GM10248 (cell line): ENCODE results near the gene ADCYAP1R1.

Source experiments
- CTCF ChIA-PET: fragments of 300-600 bp; sonication (Branson Sonifier 250); formaldehyde crosslinking; extraction: SDS; loops from one replicate; lab custom pipeline; 2021; ENCODE audit warnings: antibody characterized with exemption; lab: Yijun Ruan, JAX
- POLR2A ChIA-PET: fragments of 350-650 bp; sonication (Branson Sonifier 250); formaldehyde crosslinking; extraction: SDS; loops from one replicate; lab custom pipeline; 2020; ENCODE audit warnings: antibody characterized with exemption; lab: Yijun Ruan, JAX
- DNase-seq: peaks from one replicate; pipeline ENCODE4 v3.0.0; 2012; ENCODE audit errors: extremely low spot score
- CTCF ChIP-seq: IDR thresholded peaks from 2 replicates; pipeline ENCODE4 v1.5.1; 2012; ENCODE audit warnings: mild to moderate bottlenecking, low read depth; ENCODE audit errors: extremely low read depth, missing control alignments, control extremely low read depth

Gene ADCYAP1R1

GRCh38 chr7:31022117-31022516, 30.0 kb upstream of the ADCYAP1R1 start:
- CTCF ChIA-PET, result interaction anchor here (2.7 kb wide), 1 partner anchor 39 kb away, joined by 10 read pairs; no protein-coding TSS in a partner anchor
- DNase-seq, result no peak
- no peak for TF ChIP-seq CTCF
- POLR2A ChIA-PET, result no interaction called here

- DNase-seq, result no peak
- CTCF ChIA-PET, result no interaction called here
- TF ChIP-seq CTCF, result no peak
- POLR2A ChIA-PET, result no interaction called here
These were observed 29.4 kb upstream of the ADCYAP1R1 start for GRCh38 chr7:31022726-31023125.

DNA sequence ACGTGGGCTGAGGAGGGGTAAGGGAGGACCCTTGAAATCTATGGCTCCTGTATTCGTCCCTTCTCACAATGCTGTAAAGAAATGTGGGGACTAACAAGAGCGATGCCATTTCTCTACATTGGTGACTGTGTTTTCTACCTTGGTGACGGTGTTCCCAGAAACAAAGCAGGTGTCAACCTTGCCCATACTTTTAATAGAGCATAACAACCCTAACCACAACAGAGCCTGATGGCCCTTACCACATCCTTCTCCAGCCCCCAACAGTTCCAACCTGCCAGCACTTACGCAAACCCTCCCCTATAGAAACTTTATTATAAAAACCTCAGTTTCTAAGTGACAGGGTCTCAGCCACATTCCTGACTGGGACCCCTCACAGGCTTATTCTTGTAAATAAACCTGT, 28.2 kb upstream of the ADCYAP1R1 start:
- ChIA-PET POLR2A (no interaction called here), CTCF (no interaction called here)
- DNase-seq, result no peak
- TF ChIP-seq CTCF, result no peak

DNA sequence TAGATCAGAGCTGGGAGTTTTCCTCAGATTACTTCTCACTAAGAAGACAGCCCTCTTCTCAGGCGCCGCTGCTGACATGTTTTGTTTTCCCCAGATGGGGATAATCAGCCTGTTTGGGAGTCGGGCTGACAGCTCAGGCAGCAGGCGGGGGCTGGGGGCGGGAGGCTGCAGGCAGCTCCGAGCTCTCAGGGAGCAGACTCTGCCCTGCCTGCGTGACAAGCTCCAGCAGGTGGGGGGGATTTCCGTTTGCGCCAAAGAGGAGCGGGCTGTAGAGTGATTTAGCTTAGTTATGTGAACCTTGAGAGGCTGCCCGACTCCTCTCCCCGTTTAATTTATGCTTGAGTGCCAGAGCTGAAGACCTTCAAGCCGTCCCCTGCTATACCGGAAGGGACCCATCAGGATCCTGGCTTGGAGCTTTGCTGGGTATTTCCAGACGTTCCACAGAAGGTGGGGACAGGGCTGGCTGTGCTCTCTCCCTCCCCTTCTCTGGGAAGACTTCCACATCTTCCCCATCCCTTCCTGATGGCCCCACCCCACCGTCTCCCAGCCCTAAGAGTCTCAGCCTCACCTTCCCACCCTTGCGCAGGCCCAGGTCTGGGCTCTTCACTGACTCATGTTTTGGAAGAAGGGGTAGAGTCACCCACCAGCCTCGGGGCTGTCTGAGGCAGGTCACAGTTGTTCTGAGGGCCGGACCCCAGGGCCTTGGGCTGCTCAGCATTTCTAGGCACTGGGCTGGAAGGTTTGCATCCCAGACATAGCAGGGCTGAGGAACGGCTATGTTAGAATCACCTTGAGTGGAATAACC, 24.7 kb upstream of the ADCYAP1R1 start:
- TF ChIP-seq CTCF, result no peak
- DNase-seq, result peak; percentile 54
- ChIA-PET CTCF (interaction anchor here (0.9 to 2.8 kb wide), 3 partner anchors 10 to 44 kb away, joined by 3 to 10 read pairs (median 9); no protein-coding TSS in a partner anchor), POLR2A (no interaction called here)

DNA sequence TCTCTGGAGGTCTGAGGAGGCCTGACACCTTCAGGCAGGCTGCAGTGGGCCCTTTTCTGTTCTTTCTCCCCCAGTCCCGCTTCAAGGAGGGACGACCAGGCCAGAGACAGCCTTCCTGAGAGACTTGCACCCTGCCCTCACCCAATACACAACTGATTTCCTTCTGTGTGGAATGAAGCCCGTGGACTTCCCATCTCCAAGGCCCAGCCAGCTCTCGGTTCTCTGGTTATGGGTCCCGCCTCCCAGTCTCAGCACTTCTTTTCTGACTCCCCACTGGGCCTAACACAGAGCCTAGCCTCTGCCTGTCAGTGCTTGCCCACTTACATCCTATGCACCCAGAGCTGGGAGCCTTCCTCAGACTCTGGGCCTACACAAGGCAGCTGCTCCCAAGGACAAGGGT, 24.1 kb upstream of the ADCYAP1R1 start:
- no peak for TF ChIP-seq CTCF
- POLR2A ChIA-PET, result no interaction called here
- DNase-seq, result no peak
- CTCF ChIA-PET, result interaction anchor here (2.5 kb wide), 1 partner anchor 45 kb away, joined by 9 read pairs; no protein-coding TSS in a partner anchor

DNA sequence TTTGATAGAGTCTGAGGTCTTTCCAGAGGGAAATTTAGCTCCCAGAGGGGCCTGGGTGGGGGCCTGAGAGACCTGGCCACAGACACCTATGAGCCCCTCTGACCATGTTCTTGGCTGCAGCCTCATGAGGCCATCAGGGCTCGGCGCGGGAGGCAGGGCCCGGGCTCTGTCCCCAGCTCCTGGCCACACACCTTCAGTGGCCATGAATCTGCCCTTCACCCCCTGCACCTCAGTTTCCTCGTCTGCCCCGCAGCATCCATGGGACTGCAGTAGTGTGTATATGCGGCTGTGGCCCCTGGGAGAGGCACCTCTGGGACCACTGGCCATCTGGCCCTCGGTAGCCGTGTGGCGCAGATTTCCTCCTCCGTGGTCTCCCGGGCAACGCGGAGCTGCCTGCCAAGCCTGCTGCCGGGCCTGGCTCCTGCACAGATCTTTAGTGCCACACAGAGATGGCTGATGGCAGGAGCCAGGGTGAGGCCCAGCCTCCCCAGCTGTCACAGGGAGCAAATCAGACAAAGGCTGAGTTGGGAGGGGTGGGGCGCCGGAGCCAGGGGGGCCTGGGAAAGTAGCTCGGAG, 23.6 kb upstream of the ADCYAP1R1 start:
- POLR2A ChIA-PET, result no interaction called here
- no peak for DNase-seq

More for the DNA sequence above, 23.6 kb upstream of the ADCYAP1R1 start:
- CTCF ChIA-PET, result interaction anchor here (1.0 to 2.5 kb wide), 2 partner anchors 45 to 94 kb away, joined by 3 to 9 read pairs; no protein-coding TSS in a partner anchor
- TF ChIP-seq CTCF, result no peak
